ENCODE results near the gene CCL1. TPM values are rescaled to one million over a fixed set of nuclear protein-coding genes. Genes with fewer than 3 reads are reported as not detected.

The CCL1 gene
- total RNA-seq, 1 experiment from 2014 or later: not detected

DNA sequence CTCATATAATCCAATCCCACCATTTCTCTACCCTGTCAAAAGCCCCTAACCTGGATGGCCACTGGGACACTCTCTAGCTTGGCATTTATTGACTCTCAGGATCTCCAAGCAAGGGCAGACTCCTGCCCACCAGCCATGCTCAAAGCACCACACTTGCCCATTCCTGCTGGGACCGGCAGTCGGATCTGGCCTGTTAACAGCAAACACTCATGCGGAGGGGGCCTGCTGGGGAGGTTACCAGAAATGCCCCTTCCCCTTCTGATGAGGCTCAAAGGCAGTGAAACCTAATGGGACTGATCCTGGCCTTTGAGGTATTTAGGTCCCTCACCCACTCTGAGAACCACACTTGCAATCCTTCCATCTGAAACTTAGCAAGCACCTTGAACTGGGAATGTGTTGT, 6.5 kb upstream of the CCL1 start:
- DNase-seq (ENCODE audit: low read depth, low spot score) (no peak), ATAC-seq (no peak)
- in situ Hi-C loops (cut with HindIII; ENCODE audit: low pct_unique_long_range_greater_than_20kb, low sequenced_read_pairs) (no loop called here), intact Hi-C loops (cut with micrococcal nuclease; ENCODE audit: unreplicated experiment) (loop anchor here (10.0 kb wide), 1 partner anchor 595 kb away; no protein-coding TSS in a partner anchor)
- no peaks in the 10 kb centered on the region for H3K9me3 ChIP-seq (ENCODE audit: control insufficient read depth, insufficient read depth, low read depth, low read length)
- POLR2A ChIA-PET: no interaction called here
- no peaks in the 10 kb centered on the region for H3K27me3 ChIP-seq (ENCODE audit: control insufficient read depth, insufficient read depth, low read length)
- CTCF ChIA-PET: no interaction called here
- H3K4me3 ChIP-seq (ENCODE audit: low read depth in 2 of 2, low read length in 2 of 2): no peak overlapping the region
- no peaks in the 10 kb centered on the region for H3K4me1 ChIP-seq (ENCODE audit: control insufficient read depth, insufficient read depth, low read length)
- no TSS peak for BruUV-seq (replicated peaks)
- no peak overlapping the region for H3K27ac ChIP-seq (ENCODE audit: low read length)
- TF ChIP-seq SIN3A (IDR thresholded peaks at IDR 0.05; ENCODE audit: borderline replicate concordance, insufficient read depth, low read depth, low read length) (no peak), TCF7L2 (IDR thresholded peaks at IDR 0.05; ENCODE audit: low read depth, low read length) (no peak), POLR2AphosphoS5 (IDR thresholded peaks at IDR 0.05; ENCODE audit: low read depth, low read length) (no peak)
- TF ChIP-seq, protein P1, sequence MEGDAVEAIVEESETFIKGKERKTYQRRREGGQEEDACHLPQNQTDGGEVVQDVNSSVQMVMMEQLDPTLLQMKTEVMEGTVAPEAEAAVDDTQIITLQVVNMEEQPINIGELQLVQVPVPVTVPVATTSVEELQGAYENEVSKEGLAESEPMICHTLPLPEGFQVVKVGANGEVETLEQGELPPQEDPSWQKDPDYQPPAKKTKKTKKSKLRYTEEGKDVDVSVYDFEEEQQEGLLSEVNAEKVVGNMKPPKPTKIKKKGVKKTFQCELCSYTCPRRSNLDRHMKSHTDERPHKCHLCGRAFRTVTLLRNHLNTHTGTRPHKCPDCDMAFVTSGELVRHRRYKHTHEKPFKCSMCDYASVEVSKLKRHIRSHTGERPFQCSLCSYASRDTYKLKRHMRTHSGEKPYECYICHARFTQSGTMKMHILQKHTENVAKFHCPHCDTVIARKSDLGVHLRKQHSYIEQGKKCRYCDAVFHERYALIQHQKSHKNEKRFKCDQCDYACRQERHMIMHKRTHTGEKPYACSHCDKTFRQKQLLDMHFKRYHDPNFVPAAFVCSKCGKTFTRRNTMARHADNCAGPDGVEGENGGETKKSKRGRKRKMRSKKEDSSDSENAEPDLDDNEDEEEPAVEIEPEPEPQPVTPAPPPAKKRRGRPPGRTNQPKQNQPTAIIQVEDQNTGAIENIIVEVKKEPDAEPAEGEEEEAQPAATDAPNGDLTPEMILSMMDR (IDR thresholded peaks at IDR 0.05): no peak
- TF ChIP-seq, protein P2, sequence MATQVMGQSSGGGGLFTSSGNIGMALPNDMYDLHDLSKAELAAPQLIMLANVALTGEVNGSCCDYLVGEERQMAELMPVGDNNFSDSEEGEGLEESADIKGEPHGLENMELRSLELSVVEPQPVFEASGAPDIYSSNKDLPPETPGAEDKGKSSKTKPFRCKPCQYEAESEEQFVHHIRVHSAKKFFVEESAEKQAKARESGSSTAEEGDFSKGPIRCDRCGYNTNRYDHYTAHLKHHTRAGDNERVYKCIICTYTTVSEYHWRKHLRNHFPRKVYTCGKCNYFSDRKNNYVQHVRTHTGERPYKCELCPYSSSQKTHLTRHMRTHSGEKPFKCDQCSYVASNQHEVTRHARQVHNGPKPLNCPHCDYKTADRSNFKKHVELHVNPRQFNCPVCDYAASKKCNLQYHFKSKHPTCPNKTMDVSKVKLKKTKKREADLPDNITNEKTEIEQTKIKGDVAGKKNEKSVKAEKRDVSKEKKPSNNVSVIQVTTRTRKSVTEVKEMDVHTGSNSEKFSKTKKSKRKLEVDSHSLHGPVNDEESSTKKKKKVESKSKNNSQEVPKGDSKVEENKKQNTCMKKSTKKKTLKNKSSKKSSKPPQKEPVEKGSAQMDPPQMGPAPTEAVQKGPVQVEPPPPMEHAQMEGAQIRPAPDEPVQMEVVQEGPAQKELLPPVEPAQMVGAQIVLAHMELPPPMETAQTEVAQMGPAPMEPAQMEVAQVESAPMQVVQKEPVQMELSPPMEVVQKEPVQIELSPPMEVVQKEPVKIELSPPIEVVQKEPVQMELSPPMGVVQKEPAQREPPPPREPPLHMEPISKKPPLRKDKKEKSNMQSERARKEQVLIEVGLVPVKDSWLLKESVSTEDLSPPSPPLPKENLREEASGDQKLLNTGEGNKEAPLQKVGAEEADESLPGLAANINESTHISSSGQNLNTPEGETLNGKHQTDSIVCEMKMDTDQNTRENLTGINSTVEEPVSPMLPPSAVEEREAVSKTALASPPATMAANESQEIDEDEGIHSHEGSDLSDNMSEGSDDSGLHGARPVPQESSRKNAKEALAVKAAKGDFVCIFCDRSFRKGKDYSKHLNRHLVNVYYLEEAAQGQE (IDR thresholded peaks at IDR 0.05; ENCODE audit: insufficient read depth in 1 of 2, low read depth in 2 of 2, low read length in 1 of 2): no peak
- no peaks in the 10 kb centered on the region for H3K36me3 ChIP-seq (ENCODE audit: control insufficient read depth, insufficient read depth, low read length)

DNA sequence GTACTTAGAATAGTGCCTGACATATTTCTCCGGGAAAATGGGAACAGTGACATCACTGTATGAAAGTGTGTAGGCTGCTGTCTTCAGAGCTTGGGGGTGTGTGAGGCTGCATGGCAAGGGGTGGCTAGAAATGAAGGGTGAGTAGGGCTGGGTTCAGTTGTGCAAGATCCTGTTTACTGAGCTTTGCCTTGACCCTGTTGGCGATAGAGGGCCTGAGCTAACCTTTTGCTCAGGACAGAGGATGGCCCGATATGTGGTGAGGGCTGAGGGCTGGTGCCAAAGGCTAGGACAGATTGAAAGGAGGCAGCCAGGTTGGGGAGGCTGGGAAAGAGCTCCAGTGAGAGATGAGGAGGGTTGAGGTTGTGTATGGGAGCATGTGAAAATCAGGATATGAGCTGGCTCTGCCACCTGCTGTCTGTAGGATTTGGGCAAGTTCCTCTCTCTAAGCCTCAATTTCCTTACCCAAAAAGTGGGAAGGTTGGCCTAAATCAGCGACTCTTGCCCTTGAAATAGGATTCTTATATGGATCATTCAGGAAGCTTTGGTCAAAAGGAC, 6.0 kb upstream of the CCL1 start:
- Histone ChIP-seq H3K27me3 (ENCODE audit: control insufficient read depth, insufficient read depth, low read length) (no peaks in the 10 kb centered on the region), H3K4me1 (ENCODE audit: control insufficient read depth, insufficient read depth, low read length) (no peaks in the 10 kb centered on the region), H3K9me3 (ENCODE audit: control insufficient read depth, insufficient read depth, low read depth, low read length) (no peaks in the 10 kb centered on the region), H3K27ac (ENCODE audit: low read length) (no peak overlapping the region), H3K36me3 (ENCODE audit: control insufficient read depth, insufficient read depth, low read length) (no peaks in the 10 kb centered on the region), H3K4me3 (ENCODE audit: low read depth in 2 of 2, low read length in 2 of 2) (no peak overlapping the region)
- POLR2A ChIA-PET: no interaction called here
- CTCF ChIA-PET: no interaction called here
- BruUV-seq (replicated peaks): no TSS peak
- DNase-seq (ENCODE audit: low read depth, low spot score) (no peak), ATAC-seq (no peak)
- intact Hi-C loops (cut with micrococcal nuclease; ENCODE audit: unreplicated experiment): loop anchor here (10.0 kb wide), 1 partner anchor 594 kb away; no protein-coding TSS in a partner anchor
- TF ChIP-seq SIN3A (IDR thresholded peaks at IDR 0.05; ENCODE audit: borderline replicate concordance, insufficient read depth, low read depth, low read length) (no peak), POLR2AphosphoS5 (IDR thresholded peaks at IDR 0.05; ENCODE audit: low read depth, low read length) (no peak)
- TF ChIP-seq, protein P2 (IDR thresholded peaks at IDR 0.05; ENCODE audit: insufficient read depth in 1 of 2, low read depth in 2 of 2, low read length in 1 of 2): no peak
- TF ChIP-seq, protein P1 (IDR thresholded peaks at IDR 0.05): no peak
- in situ Hi-C loops (cut with HindIII; ENCODE audit: low pct_unique_long_range_greater_than_20kb, low sequenced_read_pairs): no loop called here
